Kidney epithelial cell (primary cell): ENCODE data around the gene MEIOB. TPM values are rescaled to one million over a fixed set of nuclear protein-coding genes. Genes with fewer than 3 reads are reported as not detected.
"Not testable (repeated sequence)": the region's sequence is repeated elsewhere in the genome, so short reads cannot be mapped to it uniquely, and the experiment has no call there.

Experiments
- DNase-seq: peaks from one replicate; pipeline ENCODE4 v3.0.0-alpha.2; 2010; ENCODE audit warnings: low read depth
- H3K27me3 ChIP-seq: 2 replicates; pipeline ENCODE4 v1.6.0; 2011; ENCODE audit warnings: low read length; ENCODE audit not compliant: control insufficient read depth, insufficient read depth
- H3K36me3 ChIP-seq: 2 replicates; pipeline ENCODE4 v1.5.1; 2011; ENCODE audit warnings: low read length; ENCODE audit not compliant: control insufficient read depth, insufficient read depth
- H3K4me3 ChIP-seq: 2 replicates; pipeline ENCODE4 v1.5.1; 2011; ENCODE audit warnings: low read depth, mild to moderate bottlenecking, control low read depth, low read length
- total RNA-seq: library from RNA; depleted of rRNA; stranded (reverse); fragments of >200 nt; gene quantifications from 2 replicates; pipeline ENCODE4 v1.2.3, GENCODE V29; 2015
- TF ChIP-seq, protein P1 (sequence below): IDR thresholded peaks from 2 replicates; pipeline ENCODE4 v1.5.1; 2011; ENCODE audit warnings: mild to moderate bottlenecking, moderate library complexity, low read length, control low read depth, inconsistent platforms; ENCODE audit not compliant: insufficient read depth, poor library complexity, severe bottlenecking

Gene MEIOB, protein sequence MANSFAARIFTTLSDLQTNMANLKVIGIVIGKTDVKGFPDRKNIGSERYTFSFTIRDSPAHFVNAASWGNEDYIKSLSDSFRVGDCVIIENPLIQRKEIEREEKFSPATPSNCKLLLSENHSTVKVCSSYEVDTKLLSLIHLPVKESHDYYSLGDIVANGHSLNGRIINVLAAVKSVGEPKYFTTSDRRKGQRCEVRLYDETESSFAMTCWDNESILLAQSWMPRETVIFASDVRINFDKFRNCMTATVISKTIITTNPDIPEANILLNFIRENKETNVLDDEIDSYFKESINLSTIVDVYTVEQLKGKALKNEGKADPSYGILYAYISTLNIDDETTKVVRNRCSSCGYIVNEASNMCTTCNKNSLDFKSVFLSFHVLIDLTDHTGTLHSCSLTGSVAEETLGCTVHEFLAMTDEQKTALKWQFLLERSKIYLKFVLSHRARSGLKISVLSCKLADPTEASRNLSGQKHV
- 5.0 and 6.2 TPM in 2 replicates for total RNA-seq

DNA sequence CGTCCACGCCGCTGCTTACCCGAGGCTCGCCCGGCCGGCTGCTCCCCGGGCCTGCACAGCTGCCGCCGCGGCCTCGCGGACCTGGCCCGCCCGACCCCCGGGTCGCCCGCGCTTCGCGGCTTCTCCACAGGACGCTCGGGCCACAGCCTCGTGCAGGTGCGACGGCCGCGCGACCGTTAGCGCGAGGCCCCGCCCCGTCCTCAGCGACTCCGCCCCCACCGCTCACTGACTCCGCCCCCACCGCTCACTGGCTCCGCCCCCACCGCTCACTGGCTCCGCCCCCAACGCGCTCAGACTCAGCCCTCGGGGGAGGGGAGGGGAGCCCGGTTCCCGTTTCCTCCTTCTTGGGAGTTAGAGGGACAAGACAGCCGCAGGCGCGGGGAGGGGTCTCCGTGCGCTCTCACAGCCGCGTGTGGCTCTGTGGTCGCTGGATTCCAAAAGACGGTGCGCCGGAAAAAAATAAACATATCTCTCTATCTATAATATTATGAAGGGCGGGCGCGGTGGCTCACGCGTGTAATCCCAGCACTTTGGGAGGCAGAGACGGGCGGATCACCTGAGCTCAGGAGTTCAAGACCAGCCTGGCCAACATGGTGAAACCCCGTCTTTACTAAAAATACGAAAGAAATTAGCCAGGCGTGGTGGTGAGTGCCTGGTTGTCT is at the start of gene MEIOB:
Gene MEIOB, minus strand, starts transcription at position 191 of the 662 bp plus-strand sequence. CDS start 3,989 bp downstream, outside the sequence.
- no peaks in the 10 kb centered on the region for H3K36me3 ChIP-seq
- TF ChIP-seq, protein P1, sequence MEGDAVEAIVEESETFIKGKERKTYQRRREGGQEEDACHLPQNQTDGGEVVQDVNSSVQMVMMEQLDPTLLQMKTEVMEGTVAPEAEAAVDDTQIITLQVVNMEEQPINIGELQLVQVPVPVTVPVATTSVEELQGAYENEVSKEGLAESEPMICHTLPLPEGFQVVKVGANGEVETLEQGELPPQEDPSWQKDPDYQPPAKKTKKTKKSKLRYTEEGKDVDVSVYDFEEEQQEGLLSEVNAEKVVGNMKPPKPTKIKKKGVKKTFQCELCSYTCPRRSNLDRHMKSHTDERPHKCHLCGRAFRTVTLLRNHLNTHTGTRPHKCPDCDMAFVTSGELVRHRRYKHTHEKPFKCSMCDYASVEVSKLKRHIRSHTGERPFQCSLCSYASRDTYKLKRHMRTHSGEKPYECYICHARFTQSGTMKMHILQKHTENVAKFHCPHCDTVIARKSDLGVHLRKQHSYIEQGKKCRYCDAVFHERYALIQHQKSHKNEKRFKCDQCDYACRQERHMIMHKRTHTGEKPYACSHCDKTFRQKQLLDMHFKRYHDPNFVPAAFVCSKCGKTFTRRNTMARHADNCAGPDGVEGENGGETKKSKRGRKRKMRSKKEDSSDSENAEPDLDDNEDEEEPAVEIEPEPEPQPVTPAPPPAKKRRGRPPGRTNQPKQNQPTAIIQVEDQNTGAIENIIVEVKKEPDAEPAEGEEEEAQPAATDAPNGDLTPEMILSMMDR = no peak
- H3K4me3 ChIP-seq = peak within 1 kb of the TSS; percentile 37
- peaks cover under 1% of the 10 kb centered on the region for H3K27me3 ChIP-seq
- no peak for DNase-seq

DNA sequence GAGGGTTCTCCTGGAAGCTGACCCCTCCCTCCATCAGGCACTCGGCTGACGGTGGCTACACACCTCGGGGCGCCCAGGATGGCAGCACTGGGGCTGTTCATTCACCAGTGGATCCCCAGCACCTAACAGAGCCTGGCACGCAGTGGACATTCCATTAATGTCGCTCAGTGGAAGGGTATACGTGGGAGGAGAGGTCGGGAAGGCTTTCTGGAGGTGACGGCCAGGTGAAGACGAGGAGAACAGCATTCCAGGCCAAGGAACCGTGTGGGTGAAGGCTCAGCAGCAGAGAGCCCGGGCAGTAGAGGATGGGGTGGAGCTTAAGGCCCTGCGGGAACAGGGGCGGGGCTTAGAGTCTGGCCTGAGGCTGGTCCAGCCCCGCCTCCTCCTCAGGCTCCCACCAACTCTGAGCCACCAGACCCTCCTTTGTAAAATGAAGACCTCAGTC is 48.8 kb upstream of the MEIOB start:
- DNase-seq = no peak
- no peaks in the 10 kb centered on the region for H3K36me3 ChIP-seq
- H3K4me3 ChIP-seq = no peak overlapping the region
- H3K27me3 ChIP-seq = peaks cover 66% of the 10 kb centered on the region
- TF ChIP-seq, protein P1 = no peak

DNA sequence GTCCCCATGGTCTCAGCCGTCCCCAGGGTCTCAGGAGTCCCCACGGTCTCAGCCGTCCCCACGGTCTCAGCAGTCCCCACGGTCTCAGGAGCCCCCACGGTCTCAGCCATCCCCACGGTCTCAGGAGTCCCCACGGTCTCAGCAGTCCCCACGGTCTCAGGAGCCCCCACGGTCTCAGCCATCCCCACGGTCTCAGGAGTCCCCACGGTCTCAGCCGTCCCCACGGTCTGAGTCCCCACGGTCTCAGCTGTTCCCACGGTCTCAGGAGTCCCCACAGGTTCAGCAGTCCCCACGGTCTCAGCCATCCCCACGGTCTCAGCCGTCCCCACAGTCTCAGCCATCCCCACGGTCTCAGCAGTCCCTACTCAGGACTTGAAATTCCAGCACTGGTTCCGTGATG is 48.2 kb upstream of the MEIOB start:
- peaks cover 70% of the 10 kb centered on the region for H3K27me3 ChIP-seq

DNA sequence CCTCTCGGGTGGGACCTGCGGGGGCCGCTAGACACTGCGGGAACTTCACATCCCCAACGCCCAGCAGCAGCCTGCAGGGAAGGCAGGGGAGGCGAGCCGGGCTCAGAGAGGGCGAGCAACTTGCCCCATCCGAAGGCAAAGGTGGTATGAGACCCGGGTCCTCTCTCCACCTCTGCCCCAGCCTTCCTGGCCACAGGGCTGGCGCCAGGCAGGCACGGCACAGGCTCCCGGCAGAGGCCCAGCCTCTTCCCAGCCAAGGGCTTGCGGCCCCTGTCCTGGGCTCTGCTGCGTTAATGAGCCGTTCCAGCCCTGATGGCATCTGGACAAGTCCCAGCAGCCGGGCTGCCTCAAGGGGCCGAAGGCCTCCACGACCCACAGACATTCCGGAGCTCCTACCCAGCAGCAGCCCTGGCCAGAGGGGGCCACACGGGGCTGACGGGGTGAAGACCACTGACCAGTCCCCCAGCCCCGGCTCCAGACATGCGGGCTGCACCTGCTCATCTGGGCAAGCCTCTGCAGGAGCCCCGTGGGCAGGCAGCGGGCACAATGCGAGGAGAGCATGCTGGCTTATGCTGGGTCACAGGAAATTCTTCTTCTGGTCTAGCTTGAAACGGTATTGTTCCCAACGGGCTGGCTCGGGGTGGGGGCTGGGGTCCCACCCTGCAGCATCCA is 47.5 kb upstream of the MEIOB start:
- Histone ChIP-seq H3K36me3 (no peaks in the 10 kb centered on the region), H3K27me3 (peaks cover 76% of the 10 kb centered on the region), H3K4me3 (no peak overlapping the region)
- TF ChIP-seq, protein P1 = no peak
- DNase-seq = no peak

More for the DNA sequence above, 48.2 kb upstream of the MEIOB start:
- DNase-seq, H3K36me3 ChIP-seq, H3K4me3 ChIP-seq: not testable (repeated sequence)

DNA sequence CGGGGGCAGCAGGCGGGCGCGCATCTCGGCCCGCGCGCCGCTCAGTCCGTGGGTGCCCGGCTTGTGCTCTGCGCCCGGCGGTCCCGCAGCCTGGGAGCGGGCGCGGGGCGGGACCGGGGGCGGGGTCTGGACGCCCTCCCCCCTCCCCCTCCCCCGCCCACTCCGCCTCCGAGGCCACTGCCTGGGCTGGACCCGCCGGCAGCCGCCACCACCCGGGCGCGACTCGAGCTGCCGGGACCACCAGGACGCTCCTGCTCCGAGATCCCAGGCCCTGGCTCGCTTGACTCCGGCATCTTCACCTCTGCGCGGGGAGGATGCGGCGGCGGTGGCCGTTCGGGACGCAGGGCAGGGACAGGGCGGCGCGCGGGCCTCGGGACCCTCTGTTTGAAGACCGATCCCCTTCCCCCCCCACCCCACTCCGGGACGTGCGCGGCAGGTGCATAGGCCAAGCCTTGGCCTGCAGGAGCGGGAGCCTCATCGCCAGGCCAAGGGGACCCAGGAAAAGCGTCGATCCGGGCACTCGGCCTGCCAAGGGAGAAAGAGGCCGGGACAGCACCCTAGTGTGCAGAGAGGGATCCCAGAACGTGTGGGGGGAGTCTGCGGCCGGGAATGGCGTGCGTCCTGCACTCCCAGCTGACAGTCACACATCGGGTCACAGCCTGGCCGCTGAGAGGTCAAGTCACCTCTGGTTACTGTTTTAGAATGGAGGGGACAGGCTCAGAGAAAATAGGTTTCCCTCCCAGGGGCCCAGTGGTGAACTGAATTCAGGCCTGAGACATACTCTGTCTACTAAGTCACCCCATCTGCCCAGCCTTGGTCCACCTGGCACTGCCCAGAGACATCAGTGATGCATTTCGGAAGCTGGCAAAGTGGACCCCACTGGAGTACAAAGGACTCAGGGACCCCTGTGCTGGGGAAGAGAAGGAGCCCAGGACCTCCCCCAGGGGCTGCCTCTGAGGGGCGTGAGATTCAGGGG is 46.7 kb upstream of the MEIOB start, which contains the start of gene HS3ST6:
Gene HS3ST6, minus strand, starts transcription at position 65 of the 976 bp plus-strand sequence. CDS start 92 bp downstream, outside the sequence.
- no peak for DNase-seq
- H3K4me3 ChIP-seq = no peak within 1 kb of the TSS
- H3K36me3 ChIP-seq = no peaks in the 10 kb centered on the region
- peaks cover 84% of the 10 kb centered on the region for H3K27me3 ChIP-seq
- TF ChIP-seq, protein P1 = no peak
